ENCODE data around the gene FOXD1. TPM values are rescaled to one million over a fixed set of nuclear protein-coding genes. Genes with fewer than 3 reads are reported as not detected.
A peak's percentile ranks its signal among the peaks of the same experiment; 100 is the strongest.
"Not testable (repeated sequence)": the region's sequence is repeated elsewhere in the genome, so short reads cannot be mapped to it uniquely, and the experiment has no call there.

The FOXD1 gene
- total RNA-seq: under 1 TPM in 1 of 2 experiments, not detected in 1; 0.13 TPM

- H3K4me3 Mint-ChIP-seq: peak within 1 kb of the TSS; percentile 73
- H3K36me3 Mint-ChIP-seq (ENCODE audit: low read depth): peaks cover 4% of the 10 kb centered on the region
- CTCF ChIA-PET: interaction anchor here (1.0 to 1.2 kb wide), 2 partner anchors 12 to 147 kb away, joined by 3 read pairs; no protein-coding TSS in a partner anchor
- POLR2A ChIA-PET: interaction anchor here (0.7 kb wide), 1 partner anchor 32 kb away, joined by 3 read pairs; no protein-coding TSS in a partner anchor
- peaks cover 23% of the 10 kb centered on the region for H3K4me1 Mint-ChIP-seq (ENCODE audit: low read depth)
- peak within 1 kb of the TSS; percentile 55 for H3K27ac Mint-ChIP-seq
- ATAC-seq (peak; percentile 61), DNase-seq (peak; percentile 48)
- H3K27me3 Mint-ChIP-seq (ENCODE audit: low read depth): peaks cover 65% of the 10 kb centered on the region
- no peaks in the 10 kb centered on the region for H3K9me3 Mint-ChIP-seq (ENCODE audit: insufficient read depth)
Observed at GRCh38 chr5:73448463-73449136, at the start of gene FOXD1. TSS of gene FOXD1 (minus strand) at chr5:73448777. CDS start at chr5:73448362, 415 bp downstream.

- Mint-ChIP-seq H3K27ac (peak overlapping the region; percentile 100), H3K36me3 (ENCODE audit: low read depth) (peaks cover 31% of the 10 kb centered on the region), H3K4me3 (peak overlapping the region; percentile 98), H3K9me3 (ENCODE audit: insufficient read depth) (no peaks in the 10 kb centered on the region), H3K27me3 (ENCODE audit: low read depth) (peaks cover 12% of the 10 kb centered on the region), H3K4me1 (ENCODE audit: low read depth) (peaks cover 31% of the 10 kb centered on the region)
- ATAC-seq: no peak
- DNase-seq: no peak
- POLR2A ChIA-PET: interaction anchor here (0.6 to 2.9 kb wide), 10 partner anchors 8 to 67 kb away, joined by 3 to 20 read pairs (median 4); partner anchors contain the start of genes ANKRA2 and UTP15
- CTCF ChIA-PET: interaction anchor here (1.1 to 2.1 kb wide), 7 partner anchors 10 to 70 kb away, joined by 3 to 7 read pairs (median 4); no protein-coding TSS in a partner anchor
Observed at GRCh38 chr5:73497497-73498056, 49.0 kb upstream of the FOXD1 start.

DNA sequence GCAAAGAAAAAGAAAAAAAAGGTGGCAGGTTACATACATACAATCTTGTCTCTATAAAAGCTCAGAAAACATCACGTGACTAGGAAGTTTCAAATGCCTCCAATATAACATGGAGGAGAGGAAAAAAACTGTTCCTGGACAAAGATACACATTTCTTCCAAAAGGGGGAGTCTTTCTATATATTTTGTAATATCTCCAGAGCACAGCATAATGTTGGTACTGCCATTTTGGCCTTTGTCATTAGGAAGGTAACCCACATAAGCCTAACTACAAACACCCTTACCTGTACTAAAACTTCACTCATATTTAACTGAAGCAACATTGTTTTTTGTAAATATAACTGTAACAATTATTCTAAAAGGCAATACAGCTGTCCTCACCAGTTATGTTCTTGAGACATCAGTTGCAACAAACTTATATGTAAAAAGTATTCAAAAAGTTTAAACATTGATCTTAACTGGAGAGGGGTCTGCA, 48.4 kb upstream of the FOXD1 start:
- ChIA-PET POLR2A (interaction anchor here (1.4 to 1.7 kb wide), 2 partner anchors 23 to 28 kb away, joined by 4 to 5 read pairs; no protein-coding TSS in a partner anchor), CTCF (interaction anchor here (0.6 to 2.1 kb wide), 5 partner anchors 10 to 648 kb away, joined by 3 to 7 read pairs (median 3); no protein-coding TSS in a partner anchor)
- Mint-ChIP-seq H3K36me3 (ENCODE audit: low read depth) (peaks cover 26% of the 10 kb centered on the region), H3K4me3 (peak overlapping the region; percentile 98), H3K4me1 (ENCODE audit: low read depth) (peaks cover 26% of the 10 kb centered on the region), H3K9me3 (ENCODE audit: insufficient read depth) (no peaks in the 10 kb centered on the region), H3K27me3 (ENCODE audit: low read depth) (peaks cover 15% of the 10 kb centered on the region), H3K27ac (peak overlapping the region; percentile 100)
- DNase-seq (no peak), ATAC-seq (no peak)

DNA sequence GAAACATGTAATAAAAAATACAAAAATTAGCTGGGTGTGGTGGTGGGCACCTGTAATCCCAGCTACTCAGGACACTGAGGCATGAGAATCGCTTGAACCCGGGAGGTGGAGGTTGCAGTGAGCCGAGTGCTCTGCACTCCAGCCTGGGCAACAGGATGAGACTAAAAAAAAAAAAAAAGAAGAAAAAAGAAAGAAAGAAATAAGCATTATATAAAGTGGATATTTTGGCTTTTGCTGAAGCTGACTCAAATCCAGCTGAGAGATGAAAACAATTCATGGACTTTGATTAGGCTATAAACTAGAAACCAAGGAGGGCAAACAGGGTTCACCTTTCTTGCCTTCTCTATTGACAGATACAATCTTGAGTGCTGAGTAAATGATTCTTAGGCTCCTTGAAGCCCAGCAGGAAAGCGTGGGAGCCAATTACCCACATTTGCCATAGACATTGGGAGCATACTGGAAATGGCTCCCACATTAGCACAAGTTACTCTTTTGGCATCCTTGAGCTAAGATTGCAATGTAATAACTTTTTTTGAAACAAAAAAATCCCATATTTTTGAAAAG, 47.3 kb upstream of the FOXD1 start:
- DNase-seq (no peak), ATAC-seq (no peak)
- Mint-ChIP-seq H3K27ac (no peak overlapping the region), H3K27me3 (ENCODE audit: low read depth) (peaks cover 15% of the 10 kb centered on the region), H3K9me3 (ENCODE audit: insufficient read depth) (no peaks in the 10 kb centered on the region), H3K4me1 (ENCODE audit: low read depth) (peaks cover 19% of the 10 kb centered on the region), H3K36me3 (ENCODE audit: low read depth) (peaks cover 19% of the 10 kb centered on the region), H3K4me3 (no peak overlapping the region)
- POLR2A ChIA-PET: no interaction called here
- CTCF ChIA-PET: interaction anchor here (0.6 to 1.5 kb wide), 3 partner anchors 9 to 258 kb away, joined by 3 to 4 read pairs (median 3); no protein-coding TSS in a partner anchor

- ChIA-PET POLR2A (no interaction called here), CTCF (no interaction called here)
- H3K9me3 Mint-ChIP-seq (ENCODE audit: insufficient read depth): no peaks in the 10 kb centered on the region
- H3K4me3 Mint-ChIP-seq: no peak overlapping the region
- peaks cover 12% of the 10 kb centered on the region for H3K36me3 Mint-ChIP-seq (ENCODE audit: low read depth)
- peaks cover 10% of the 10 kb centered on the region for H3K4me1 Mint-ChIP-seq (ENCODE audit: low read depth)
- H3K27me3 Mint-ChIP-seq (ENCODE audit: low read depth): peaks cover 18% of the 10 kb centered on the region
- ATAC-seq: no peak
- DNase-seq: no peak
- H3K27ac Mint-ChIP-seq: no peak overlapping the region
Observed at GRCh38 chr5:73494721-73495120, 46.1 kb upstream of the FOXD1 start.

DNA sequence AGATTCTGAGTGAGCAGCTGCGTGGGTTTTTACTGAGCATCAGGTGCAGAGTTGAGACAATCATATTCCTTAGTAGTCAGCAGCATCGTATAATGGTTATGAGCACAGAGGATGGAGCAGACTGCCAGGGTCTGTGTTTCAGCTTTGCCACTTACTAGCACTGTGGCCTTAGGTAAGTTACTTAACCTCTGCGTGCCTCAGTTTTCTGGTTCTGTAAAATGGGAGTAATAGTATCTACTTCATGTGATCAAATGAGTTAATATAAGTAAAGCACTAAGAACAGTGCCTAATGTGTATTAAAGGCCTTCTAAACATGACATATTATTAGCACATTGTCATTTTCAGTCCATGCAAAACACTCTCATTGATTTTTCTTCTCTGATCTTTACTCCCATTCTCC, 44.8 kb upstream of the FOXD1 start:
- ATAC-seq: no peak
- Mint-ChIP-seq H3K36me3 (ENCODE audit: low read depth) (peaks cover 4% of the 10 kb centered on the region), H3K27me3 (ENCODE audit: low read depth) (peaks cover 23% of the 10 kb centered on the region), H3K4me3 (no peak overlapping the region), H3K9me3 (ENCODE audit: insufficient read depth) (no peaks in the 10 kb centered on the region), H3K4me1 (ENCODE audit: low read depth) (peaks cover 6% of the 10 kb centered on the region), H3K27ac (no peak overlapping the region)
- POLR2A ChIA-PET: no interaction called here
- CTCF ChIA-PET: no interaction called here
- no peak for DNase-seq

DNA sequence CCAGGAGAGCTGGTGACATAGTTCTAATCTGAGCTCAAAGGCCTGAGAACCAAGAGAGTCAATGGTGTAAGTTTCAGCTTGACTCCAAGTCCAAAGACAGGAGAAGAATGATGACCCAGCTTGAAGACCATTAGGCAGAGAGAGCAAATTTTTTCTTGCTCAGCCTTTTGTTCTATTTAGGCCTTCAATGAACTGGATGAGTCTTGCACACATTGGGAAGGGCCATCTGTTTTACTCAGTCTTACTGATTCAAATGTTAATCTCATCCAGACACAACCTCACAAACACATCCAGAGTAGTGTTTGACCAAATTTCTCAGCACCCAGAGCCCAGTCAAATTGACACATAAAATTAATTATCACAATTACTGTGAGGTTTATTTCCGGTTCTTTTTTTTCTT, 42.6 kb upstream of the FOXD1 start:
- POLR2A ChIA-PET: no interaction called here
- ATAC-seq (no peak), DNase-seq (no peak)
- peaks cover 28% of the 10 kb centered on the region for H3K27me3 Mint-ChIP-seq (ENCODE audit: low read depth)
- no peak overlapping the region for H3K27ac Mint-ChIP-seq
- no peaks in the 10 kb centered on the region for H3K4me1 Mint-ChIP-seq (ENCODE audit: low read depth)
- H3K4me3 Mint-ChIP-seq: no peak overlapping the region
- no peaks in the 10 kb centered on the region for H3K36me3 Mint-ChIP-seq (ENCODE audit: low read depth)
- H3K9me3 Mint-ChIP-seq (ENCODE audit: insufficient read depth): no peaks in the 10 kb centered on the region
- CTCF ChIA-PET: no interaction called here

DNA sequence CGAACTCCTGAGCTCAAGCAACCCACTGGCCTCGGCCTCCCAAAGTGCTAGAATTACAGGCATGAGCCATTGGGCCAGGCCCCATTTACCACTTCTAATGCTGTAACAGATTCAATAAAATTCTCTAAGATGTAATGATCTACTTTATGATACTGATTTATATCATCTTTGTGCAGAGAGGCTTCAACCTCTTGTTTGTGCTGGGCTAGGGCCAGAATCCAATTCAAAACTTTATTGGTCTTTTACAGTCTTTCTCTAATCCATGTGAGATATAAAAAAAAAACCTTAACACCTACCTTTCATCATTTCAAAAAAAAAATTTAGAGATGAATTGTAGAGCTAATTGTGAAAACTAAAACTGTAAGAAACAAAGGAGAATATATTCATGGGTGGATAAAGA, 41.5 kb upstream of the FOXD1 start:
- ATAC-seq: no peak
- no peak overlapping the region for H3K4me3 Mint-ChIP-seq
- no peaks in the 10 kb centered on the region for H3K36me3 Mint-ChIP-seq (ENCODE audit: low read depth)
- POLR2A ChIA-PET: interaction anchor here (0.7 kb wide), 1 partner anchor 8 kb away, joined by 3 read pairs; the partner anchor contains the start of gene BTF3
- no peaks in the 10 kb centered on the region for H3K9me3 Mint-ChIP-seq (ENCODE audit: insufficient read depth)
- DNase-seq: no peak
- H3K27ac Mint-ChIP-seq: no peak overlapping the region
- H3K4me1 Mint-ChIP-seq (ENCODE audit: low read depth): no peaks in the 10 kb centered on the region
- H3K27me3 Mint-ChIP-seq (ENCODE audit: low read depth): peaks cover 30% of the 10 kb centered on the region
- CTCF ChIA-PET: no interaction called here

DNA sequence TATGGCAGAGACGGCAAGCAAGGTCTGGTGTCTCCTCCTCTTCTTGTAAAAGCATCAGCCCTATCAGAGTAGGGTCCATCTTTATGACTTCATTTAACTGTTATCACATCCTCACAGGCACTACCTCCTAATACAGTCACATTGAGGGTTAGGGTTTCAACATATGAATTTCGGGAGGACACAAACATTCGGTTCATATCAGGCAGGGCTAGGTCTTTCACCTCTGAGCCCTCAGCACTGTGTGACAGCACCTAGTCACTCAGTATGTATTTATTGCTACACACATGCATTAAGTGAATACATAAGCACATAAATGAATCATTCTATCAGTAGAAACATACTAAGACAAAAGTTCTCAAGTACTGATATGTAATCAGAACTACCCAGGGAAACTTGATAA, 40.2 kb upstream of the FOXD1 start:
- H3K4me1 Mint-ChIP-seq (ENCODE audit: low read depth): no peaks in the 10 kb centered on the region
- H3K36me3 Mint-ChIP-seq (ENCODE audit: low read depth): no peaks in the 10 kb centered on the region
- no peaks in the 10 kb centered on the region for H3K9me3 Mint-ChIP-seq (ENCODE audit: insufficient read depth)
- DNase-seq (no peak), ATAC-seq (no peak)
- no peak overlapping the region for H3K4me3 Mint-ChIP-seq
- POLR2A ChIA-PET: no interaction called here
- H3K27ac Mint-ChIP-seq: no peak overlapping the region
- peaks cover 28% of the 10 kb centered on the region for H3K27me3 Mint-ChIP-seq (ENCODE audit: low read depth)
- CTCF ChIA-PET: no interaction called here

DNA sequence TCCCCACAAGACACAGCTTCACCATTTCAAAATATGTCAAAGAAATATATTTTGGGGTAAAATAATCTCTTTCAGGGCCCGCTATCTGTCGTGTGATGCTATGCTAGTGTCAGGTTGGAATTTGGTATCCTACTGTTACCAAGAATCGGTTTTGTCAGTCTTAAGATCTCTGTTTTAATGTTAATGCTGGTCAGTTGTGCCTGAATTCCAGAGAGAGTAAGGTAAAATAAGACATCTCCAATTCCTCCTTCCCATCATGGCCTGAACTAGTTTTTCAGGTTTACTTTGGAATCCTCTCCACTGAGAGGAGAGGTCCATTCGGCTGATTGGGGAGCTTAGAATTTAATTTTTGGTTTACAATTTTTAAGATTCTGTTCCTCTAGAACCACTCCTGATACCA, 39.2 kb upstream of the FOXD1 start:
- H3K4me1 Mint-ChIP-seq (ENCODE audit: low read depth): no peaks in the 10 kb centered on the region
- CTCF ChIA-PET: no interaction called here
- ATAC-seq (no peak), DNase-seq (no peak)
- H3K4me3 Mint-ChIP-seq: no peak overlapping the region
- no peak overlapping the region for H3K27ac Mint-ChIP-seq
- POLR2A ChIA-PET: interaction anchor here (1.3 kb wide), 1 partner anchor 11 kb away, joined by 3 read pairs; the partner anchor contains the start of gene BTF3
- peaks cover 21% of the 10 kb centered on the region for H3K27me3 Mint-ChIP-seq (ENCODE audit: low read depth)
- no peaks in the 10 kb centered on the region for H3K36me3 Mint-ChIP-seq (ENCODE audit: low read depth)
- H3K9me3 Mint-ChIP-seq (ENCODE audit: insufficient read depth): no peaks in the 10 kb centered on the region

DNA sequence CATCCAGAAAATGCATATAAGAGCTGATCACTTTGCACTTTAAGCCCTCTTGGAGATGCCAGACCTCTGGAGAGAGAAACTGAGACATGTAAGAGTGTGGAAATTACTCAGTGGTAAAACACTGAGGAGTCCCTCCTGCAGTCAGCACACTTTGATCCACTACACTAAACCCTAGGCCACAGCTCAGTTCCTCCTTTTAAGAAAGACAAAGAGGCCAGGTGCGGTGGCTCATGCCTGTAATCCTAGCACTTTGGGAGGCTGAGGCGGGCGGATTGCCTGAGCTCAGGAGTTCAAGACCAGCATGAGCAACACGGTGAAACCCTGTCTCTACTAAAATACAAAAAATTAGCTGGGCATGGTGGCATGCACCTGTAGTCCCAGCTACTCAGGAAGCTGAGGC, 38.7 kb upstream of the FOXD1 start:
- not testable (repeated sequence) for H3K36me3 Mint-ChIP-seq (ENCODE audit: low read depth); DNase-seq; H3K9me3 Mint-ChIP-seq (ENCODE audit: insufficient read depth); ATAC-seq; H3K4me1 Mint-ChIP-seq (ENCODE audit: low read depth); H3K4me3 Mint-ChIP-seq; H3K27ac Mint-ChIP-seq
- ChIA-PET CTCF (interaction anchor here (0.8 to 1.4 kb wide), 3 partner anchors 9 to 33 kb away, joined by 3 to 4 read pairs (median 3); partner anchors contain the start of gene BTF3), POLR2A (interaction anchor here (1.3 kb wide), 1 partner anchor 11 kb away, joined by 3 read pairs; the partner anchor contains the start of gene BTF3)
- peaks cover 17% of the 10 kb centered on the region for H3K27me3 Mint-ChIP-seq (ENCODE audit: low read depth)

Measured in activated CD8-positive, alpha-beta T cell treated with anti-CD3 and anti-CD28 coated beads, Interleukin-2, amount 10 ng/mL, durations not matched to agents 7 days and 5 days (primary cell).